Astrocyte of the spinal cord (primary cell): ENCODE results near the gene MARCKSL1.
"Not testable (repeated sequence)": the region's sequence is repeated elsewhere in the genome, so short reads cannot be mapped to it uniquely, and the experiment has no call there.

ENCODE experiments used
- DNase-seq: peaks from one replicate; pipeline ENCODE4 v3.0.0; 2011; ENCODE audit warnings: low read depth, low spot score
- H3K4me3 ChIP-seq: 2 replicates; pipeline ENCODE4 v1.5.1; 2011; ENCODE audit warnings: low read depth, mild to moderate bottlenecking, low read length, moderate library complexity
- in situ Hi-C: cut with HindIII; loops from 2 replicates; pipeline ENCODE4 v1.10.0; 2017; ENCODE audit warnings: low sequenced_read_pairs
- TF ChIP-seq, protein P1 (sequence below): IDR thresholded peaks from 2 replicates; pipeline ENCODE4 v1.5.1; 2012; ENCODE audit warnings: low read depth, mild to moderate bottlenecking, low read length, inconsistent platforms

Gene MARCKSL1

DNA sequence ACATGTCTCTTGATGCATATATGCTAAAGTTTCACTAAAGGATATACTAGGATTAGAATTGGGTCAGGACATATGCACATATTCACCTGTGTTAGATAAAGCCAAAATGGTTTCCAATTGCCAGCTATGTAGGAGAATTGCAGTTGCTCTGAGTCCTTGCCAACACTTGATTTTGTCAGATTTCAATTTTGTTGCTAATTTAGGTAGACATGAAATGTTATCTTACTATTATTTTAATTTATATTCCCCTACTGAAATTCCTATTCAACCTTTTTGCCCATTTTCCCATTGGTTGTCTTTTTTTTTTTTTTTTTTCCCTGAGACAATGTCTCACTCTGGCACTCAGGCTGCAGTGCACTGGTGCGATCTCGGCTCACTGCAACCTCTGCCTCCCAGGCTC is 30.7 kb downstream of the MARCKSL1 start:
- DNase-seq, result no peak

DNA sequence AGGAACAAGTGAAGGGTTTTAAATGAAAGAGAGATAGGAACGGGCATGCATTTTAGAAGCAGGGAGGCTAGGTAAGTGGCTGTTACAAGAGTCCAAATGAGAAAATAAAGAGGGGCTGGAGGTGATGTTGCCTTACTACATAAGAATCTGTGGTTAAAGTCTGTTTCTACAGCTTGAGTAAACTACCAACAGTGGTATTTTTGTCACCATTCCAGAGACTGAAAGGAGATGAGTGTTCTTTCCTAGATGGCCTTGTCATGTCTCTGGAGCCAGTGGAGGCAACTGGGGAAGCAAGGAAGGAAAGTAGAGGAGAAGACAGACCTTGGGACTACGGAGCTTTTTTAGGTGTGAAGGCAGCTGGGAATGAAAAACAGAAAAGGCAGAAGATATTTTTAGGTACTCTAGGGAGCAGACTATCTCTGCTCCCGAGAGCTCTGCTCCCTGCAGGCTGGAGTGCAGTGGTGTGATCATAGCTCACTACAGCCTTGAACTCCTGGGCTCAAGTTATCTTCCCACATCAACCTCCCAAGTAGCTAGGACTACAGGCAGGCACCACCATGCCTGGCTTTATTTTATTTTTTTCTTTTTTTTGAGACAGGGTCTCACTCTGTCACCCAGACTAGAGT is 31.9 kb downstream of the MARCKSL1 start:
- no peak overlapping the region for H3K4me3 ChIP-seq
- in situ Hi-C loops, result no loop called here
- peak; percentile 33 for DNase-seq
- TF ChIP-seq, protein P1, sequence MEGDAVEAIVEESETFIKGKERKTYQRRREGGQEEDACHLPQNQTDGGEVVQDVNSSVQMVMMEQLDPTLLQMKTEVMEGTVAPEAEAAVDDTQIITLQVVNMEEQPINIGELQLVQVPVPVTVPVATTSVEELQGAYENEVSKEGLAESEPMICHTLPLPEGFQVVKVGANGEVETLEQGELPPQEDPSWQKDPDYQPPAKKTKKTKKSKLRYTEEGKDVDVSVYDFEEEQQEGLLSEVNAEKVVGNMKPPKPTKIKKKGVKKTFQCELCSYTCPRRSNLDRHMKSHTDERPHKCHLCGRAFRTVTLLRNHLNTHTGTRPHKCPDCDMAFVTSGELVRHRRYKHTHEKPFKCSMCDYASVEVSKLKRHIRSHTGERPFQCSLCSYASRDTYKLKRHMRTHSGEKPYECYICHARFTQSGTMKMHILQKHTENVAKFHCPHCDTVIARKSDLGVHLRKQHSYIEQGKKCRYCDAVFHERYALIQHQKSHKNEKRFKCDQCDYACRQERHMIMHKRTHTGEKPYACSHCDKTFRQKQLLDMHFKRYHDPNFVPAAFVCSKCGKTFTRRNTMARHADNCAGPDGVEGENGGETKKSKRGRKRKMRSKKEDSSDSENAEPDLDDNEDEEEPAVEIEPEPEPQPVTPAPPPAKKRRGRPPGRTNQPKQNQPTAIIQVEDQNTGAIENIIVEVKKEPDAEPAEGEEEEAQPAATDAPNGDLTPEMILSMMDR, result no peak

More for the DNA sequence above, 30.7 kb downstream of the MARCKSL1 start:
- in situ Hi-C loops, result no loop called here
- TF ChIP-seq, protein P1, result no peak
- H3K4me3 ChIP-seq, result no peak overlapping the region

DNA sequence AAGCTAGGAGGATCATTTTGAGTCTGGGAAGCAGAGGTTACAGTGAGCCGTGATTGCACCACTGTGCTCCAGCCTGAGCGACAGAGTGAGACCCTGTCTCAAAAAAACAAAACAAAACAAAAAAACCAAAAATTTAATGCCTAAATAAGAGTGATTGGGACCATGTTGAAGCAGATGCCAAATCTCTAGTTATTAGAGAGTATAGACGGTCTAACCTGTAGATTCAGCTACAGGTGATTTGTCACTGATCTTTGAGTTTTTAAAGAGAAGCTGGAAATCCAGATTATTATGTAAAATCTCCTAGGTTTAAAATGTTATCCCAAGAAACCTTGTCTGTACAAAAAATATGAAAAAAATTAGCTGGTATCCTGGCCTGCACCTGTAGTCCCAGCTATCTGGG is 32.7 kb downstream of the MARCKSL1 start:
- TF ChIP-seq, protein P1, result no peak
- no peak for DNase-seq
- in situ Hi-C loops, result no loop called here
- no peak overlapping the region for H3K4me3 ChIP-seq

DNA sequence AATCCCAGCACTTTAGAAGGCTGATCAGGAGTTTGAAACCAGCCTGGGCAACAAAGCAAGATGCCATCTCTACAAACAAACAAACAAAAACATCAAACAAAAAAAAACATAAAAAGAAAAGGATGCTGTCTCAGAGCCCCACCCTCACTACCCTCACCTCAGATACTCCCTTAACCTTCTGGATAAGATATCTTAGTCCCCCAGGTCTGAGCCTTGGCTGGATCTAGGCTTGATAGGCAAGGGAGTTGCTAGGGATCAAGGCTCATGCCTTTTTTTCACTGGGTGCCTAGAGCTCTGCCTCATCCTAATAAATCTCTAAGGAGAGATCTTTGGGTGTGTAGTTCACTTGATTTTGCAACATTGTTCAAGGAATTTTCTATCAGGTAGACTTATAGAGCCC is 36.7 kb downstream of the MARCKSL1 start:
- in situ Hi-C loops, result no loop called here
- H3K4me3 ChIP-seq, result no peak overlapping the region

DNA sequence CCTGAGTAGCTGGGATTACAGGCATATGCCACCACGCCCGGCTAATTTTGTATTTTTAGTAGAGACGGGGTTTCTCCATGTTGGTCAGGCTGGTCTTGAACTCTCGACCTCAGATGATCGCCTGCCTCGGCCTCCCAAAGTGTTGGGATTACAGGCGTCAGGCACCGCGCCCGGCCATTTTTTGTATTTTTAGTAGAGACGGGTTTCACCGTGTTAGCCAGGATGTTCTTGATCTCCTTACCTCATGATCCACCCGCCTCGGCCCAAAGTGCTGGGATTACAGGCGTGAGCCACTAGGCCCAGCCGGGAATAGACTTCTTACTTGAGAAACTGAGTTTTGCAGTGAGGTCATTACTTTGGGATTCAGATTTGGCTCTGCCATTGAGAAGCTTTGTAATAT is 37.8 kb downstream of the MARCKSL1 start:
- H3K4me3 ChIP-seq, in situ Hi-C loops, DNase-seq: not testable (repeated sequence)

More for the DNA sequence above, 36.7 kb downstream of the MARCKSL1 start:
- TF ChIP-seq, protein P1, result no peak
- DNase-seq, result no peak

DNA sequence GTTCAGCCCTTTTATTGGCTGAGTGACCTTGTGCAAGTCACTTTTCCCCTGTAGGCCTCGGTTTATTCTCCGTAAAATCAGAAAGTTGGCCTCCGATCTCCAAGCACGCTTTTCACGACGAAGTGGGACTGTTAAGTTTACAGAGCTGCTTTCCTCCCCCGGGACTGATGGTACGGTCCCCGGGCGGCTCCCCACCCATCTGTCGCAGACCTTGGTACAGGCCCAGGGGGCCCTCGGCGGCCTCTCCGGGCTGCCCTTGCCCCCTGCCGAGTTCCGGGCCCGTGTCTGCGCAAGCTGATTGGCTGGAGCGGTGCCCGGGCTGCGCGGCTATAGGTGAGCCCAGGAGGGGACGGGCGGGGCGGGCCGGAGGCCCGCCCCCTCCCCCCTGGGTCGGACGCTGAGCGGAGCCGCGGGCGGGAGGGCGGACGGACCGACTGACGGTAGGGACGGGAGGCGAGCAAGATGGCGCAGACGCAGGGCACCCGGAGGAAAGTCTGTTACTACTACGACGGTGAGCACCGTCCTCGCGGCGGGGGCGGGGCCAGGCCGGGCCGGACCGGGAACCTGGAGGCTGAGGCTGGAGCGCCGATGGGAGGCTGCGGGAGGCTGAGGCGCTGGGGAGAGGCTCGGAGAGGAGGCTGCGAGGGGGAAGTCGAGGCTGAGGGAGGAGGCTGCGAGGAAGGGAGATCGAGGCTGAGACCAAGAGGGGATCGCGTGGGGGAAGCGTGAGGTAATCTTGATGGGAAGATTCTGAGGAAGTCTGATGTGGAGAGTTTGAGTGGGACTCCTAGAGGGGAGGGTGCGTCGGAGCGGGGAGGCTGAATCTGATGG is 44.1 kb downstream of the MARCKSL1 start, which contains the start of gene HDAC1:
Gene HDAC1 (plus strand): TSS at position 376 of the 831 bp plus-strand sequence. CDS start 87 bp downstream, at position 463.
- peak within 1 kb of the TSS; percentile 91 for H3K4me3 ChIP-seq
- in situ Hi-C loops, result no loop called here
- TF ChIP-seq, protein P1, result no peak
- DNase-seq, result peak; percentile 96
